Activated T-cell treated with anti-CD3 and anti-CD28 coated beads, Interleukin-2, amount 50 U/mL, for 4 hours (primary cell): ENCODE measurements around the gene PIGH. TPM values are rescaled to one million over a fixed set of nuclear protein-coding genes. Genes with fewer than 3 reads are reported as not detected.

ENCODE experiments used
- total RNA-seq, 3 donors: library from RNA; stranded (reverse); gene quantifications; one replicate each; pipeline ENCODE4 v1.2.1, GENCODE V29; 2021

Gene PIGH
- total RNA-seq, 3 donors from 2014 or later: 37.2 to 41.4 (median 39.6) TPM

Other genes with a start within 250 kb of the PIGH start
- 10 to 100 TPM; 22.7 to 30.9 (median 24.8) TPM for gene ATP6V1D, start 240.5 kb downstream of the PIGH start, total RNA-seq
- 100 to 1,000 TPM; 377 to 401 (median 392) TPM for gene EIF2S1, start 239.9 kb downstream of the PIGH start, total RNA-seq
- gene PLEK2, start 188.1 kb downstream of the PIGH start, total RNA-seq: 1 to 10 TPM; 1.8 to 2.5 (median 2.4) TPM
- gene TMEM229B, start 111.5 kb downstream of the PIGH start, total RNA-seq: 1 to 10 TPM; 3.5 to 4.9 (median 4.2) TPM
- gene PLEKHH1, start 67.0 kb downstream of the PIGH start, total RNA-seq: 1 to 10 TPM; 1.1 to 2.3 (median 1.1) TPM
- gene ARG2, start 19.7 kb upstream of the PIGH start, total RNA-seq: 1 to 10 TPM; 3.1 to 4.6 (median 4.3) TPM
- gene VTI1B, start 74.4 kb upstream of the PIGH start, total RNA-seq: 10 to 100 TPM; 79.2 to 86.8 (median 80.1) TPM
- 10 to 100 TPM; 37.9 to 43.3 (median 42.5) TPM for gene RDH11, start 95.5 kb upstream of the PIGH start, total RNA-seq
- gene RDH12, start 101.6 kb upstream of the PIGH start, total RNA-seq: under 1 TPM in 1 of 3 donors, not detected in 2; 0.15 TPM
- 10 to 100 TPM; 12.3 to 13.6 (median 12.8) TPM for gene ZFYVE26, start 216.3 kb upstream of the PIGH start, total RNA-seq
- gene RAD51B, start 219.5 kb upstream of the PIGH start, total RNA-seq: 10 to 100 TPM; 10.6 to 16.1 (median 14.2) TPM